Measurements from ENCODE around the gene PARVA. TPM values are rescaled to one million over a fixed set of nuclear protein-coding genes. Genes with fewer than 3 reads are reported as not detected.

Gene PARVA
- total RNA-seq, 1 experiment from 2014 or later, result 10.4 TPM

DNA sequence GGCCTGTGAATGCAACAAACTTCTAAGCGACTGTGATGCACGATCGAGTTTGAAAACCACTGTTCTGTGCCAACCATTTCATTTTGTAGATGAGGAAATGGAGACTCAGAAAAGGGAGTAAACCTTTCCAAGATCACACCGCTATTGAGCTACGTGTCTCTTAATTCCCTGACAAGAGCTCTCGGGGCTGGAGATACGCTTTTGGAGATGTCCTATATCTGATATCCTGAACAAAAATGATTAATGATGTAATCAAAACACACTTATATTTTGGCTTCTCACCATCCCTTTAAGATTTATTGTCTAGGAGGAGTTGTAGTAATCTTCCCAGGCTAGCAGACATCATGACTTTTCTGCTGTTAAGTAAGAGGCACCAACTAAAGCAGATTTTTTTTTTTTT lies 1.7 kb upstream of the PARVA start:
- ATAC-seq, result no peak
- H3K9me3 Mint-ChIP-seq, result peaks cover 29% of the 10 kb centered on the region

DNA sequence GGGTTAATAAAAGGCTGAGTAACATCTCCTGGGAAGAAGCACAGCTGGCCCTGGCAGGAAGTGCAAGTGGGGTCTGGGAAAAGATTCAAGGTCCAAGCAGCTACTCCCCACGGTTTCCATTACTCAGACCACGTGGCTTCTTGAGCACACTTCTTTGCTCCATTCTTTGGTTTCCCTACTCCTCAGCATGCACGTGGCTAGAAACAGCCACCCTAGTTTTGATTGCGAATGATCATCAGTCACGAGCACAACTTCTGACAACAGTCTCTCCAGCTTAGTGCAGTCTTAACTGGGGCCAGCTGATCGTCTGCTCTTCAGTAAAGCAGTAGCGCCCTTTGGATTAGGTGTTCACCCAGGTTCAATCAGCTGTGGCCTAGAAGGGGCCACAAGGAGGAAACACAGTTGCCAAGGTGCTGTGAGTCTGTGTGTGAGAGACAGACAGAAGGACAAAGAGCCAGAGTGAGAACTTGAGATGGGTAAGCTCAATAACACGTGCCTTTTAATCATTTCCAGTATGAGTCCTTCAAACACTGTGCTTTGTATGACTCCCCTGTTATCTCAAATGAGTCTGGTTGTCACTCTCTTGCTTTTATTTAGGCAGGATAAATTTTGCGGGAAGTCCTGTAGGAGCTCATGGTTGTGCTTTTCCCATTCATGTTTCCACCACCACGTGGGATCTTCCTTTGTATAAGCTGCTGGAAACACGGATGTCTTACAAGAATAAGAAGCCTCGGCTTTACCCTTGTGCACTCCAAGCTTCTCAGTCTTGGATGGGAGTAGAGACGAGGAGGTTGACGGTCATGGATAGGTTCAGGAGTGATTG lies 901 bp upstream of the PARVA start:
- Mint-ChIP-seq H3K4me1 (peaks cover 23% of the 10 kb centered on the region), H3K27me3 (ENCODE audit: low read depth) (peaks cover 29% of the 10 kb centered on the region), H3K9me3 (peaks cover 22% of the 10 kb centered on the region), H3K27ac (peak overlapping the region; percentile 68; the same call in 1 of the 2 replicates), H3K4me3 (peak overlapping the region; percentile 77), H3K36me3 (peaks cover 10% of the 10 kb centered on the region)
- ATAC-seq (no peak), DNase-seq (ENCODE audit: low spot score) (no peak)
- POLR2A ChIA-PET, result interaction anchor here (0.8 to 2.1 kb wide), 9 partner anchors 11 to 488 kb away, joined by 3 to 11 read pairs (median 4); no protein-coding TSS in a partner anchor
- CTCF ChIA-PET, result interaction anchor here (0.5 to 3.1 kb wide), 14 partner anchors 10 to 587 kb away, joined by 3 to 36 read pairs (median 4); no protein-coding TSS in a partner anchor
- no peak for TF ChIP-seq SMAD4 (CRISPR knock-in tag; IDR thresholded peaks at IDR 0.05)
- no peak for TF ChIP-seq FOXJ3 (CRISPR knock-in tag; IDR thresholded peaks at IDR 0.05; ENCODE audit: borderline replicate concordance)
- no peak for TF ChIP-seq RELA (CRISPR knock-in tag; IDR thresholded peaks at IDR 0.05; ENCODE audit: borderline replicate concordance)

More for the DNA sequence above, 1.7 kb upstream of the PARVA start:
- H3K27me3 Mint-ChIP-seq (ENCODE audit: low read depth), result peaks cover 31% of the 10 kb centered on the region
- H3K4me3 Mint-ChIP-seq, result no peak overlapping the region
- DNase-seq (ENCODE audit: low spot score), result no peak
- no peak overlapping the region for H3K27ac Mint-ChIP-seq
- peaks cover 10% of the 10 kb centered on the region for H3K36me3 Mint-ChIP-seq
- CTCF ChIA-PET, result interaction anchor here (0.6 to 3.1 kb wide), 6 partner anchors 45 to 588 kb away, joined by 3 to 36 read pairs (median 9); no protein-coding TSS in a partner anchor
- H3K4me1 Mint-ChIP-seq, result peaks cover 23% of the 10 kb centered on the region
- TF ChIP-seq NR3C1 (CRISPR knock-in tag; conservative IDR thresholded peaks at IDR 0.05; ENCODE audit: low read depth) (no peak), EMX1 (CRISPR knock-in tag; IDR thresholded peaks at IDR 0.05) (no peak), ZNF396 (CRISPR knock-in tag; IDR thresholded peaks at IDR 0.05; ENCODE audit: borderline replicate concordance) (no peak), ZNF423 (CRISPR knock-in tag; IDR thresholded peaks at IDR 0.05) (no peak), MXD4 (CRISPR knock-in tag; IDR thresholded peaks at IDR 0.05; ENCODE audit: borderline replicate concordance) (no peak), JAZF1 (CRISPR knock-in tag; IDR thresholded peaks at IDR 0.05) (no peak), SP1 (CRISPR knock-in tag; conservative IDR thresholded peaks at IDR 0.05) (no peak), CTCF (IDR thresholded peaks at IDR 0.05) (no peak)
- TF ChIP-seq, protein P1, sequence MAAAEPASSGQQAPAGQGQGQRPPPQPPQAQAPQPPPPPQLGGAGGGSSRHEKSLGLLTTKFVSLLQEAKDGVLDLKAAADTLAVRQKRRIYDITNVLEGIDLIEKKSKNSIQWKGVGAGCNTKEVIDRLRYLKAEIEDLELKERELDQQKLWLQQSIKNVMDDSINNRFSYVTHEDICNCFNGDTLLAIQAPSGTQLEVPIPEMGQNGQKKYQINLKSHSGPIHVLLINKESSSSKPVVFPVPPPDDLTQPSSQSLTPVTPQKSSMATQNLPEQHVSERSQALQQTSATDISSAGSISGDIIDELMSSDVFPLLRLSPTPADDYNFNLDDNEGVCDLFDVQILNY (CRISPR knock-in tag; IDR thresholded peaks at IDR 0.05), result no peak
- POLR2A ChIA-PET, result no interaction called here

GRCh38 chr11:12377824-12378593 lies 638 bp downstream of the PARVA start:
- Mint-ChIP-seq H3K4me3 (peak overlapping the region; percentile 94), H3K27ac (peak overlapping the region; percentile 100), H3K36me3 (peaks cover 10% of the 10 kb centered on the region), H3K9me3 (peaks cover 20% of the 10 kb centered on the region), H3K4me1 (peaks cover 23% of the 10 kb centered on the region), H3K27me3 (ENCODE audit: low read depth) (peaks cover 29% of the 10 kb centered on the region)
- ChIA-PET POLR2A (interaction anchor here (0.9 to 2.1 kb wide), 9 partner anchors 10 to 631 kb away, joined by 3 to 11 read pairs (median 3); partner anchors contain the start of gene RASSF10), CTCF (interaction anchor here (1.1 to 3.1 kb wide), 4 partner anchors 12 to 536 kb away, joined by 3 to 36 read pairs (median 15); no protein-coding TSS in a partner anchor)
- DNase-seq (ENCODE audit: low spot score) (peak; percentile 82), ATAC-seq (peak; percentile 82)
- TF ChIP-seq, protein P2, sequence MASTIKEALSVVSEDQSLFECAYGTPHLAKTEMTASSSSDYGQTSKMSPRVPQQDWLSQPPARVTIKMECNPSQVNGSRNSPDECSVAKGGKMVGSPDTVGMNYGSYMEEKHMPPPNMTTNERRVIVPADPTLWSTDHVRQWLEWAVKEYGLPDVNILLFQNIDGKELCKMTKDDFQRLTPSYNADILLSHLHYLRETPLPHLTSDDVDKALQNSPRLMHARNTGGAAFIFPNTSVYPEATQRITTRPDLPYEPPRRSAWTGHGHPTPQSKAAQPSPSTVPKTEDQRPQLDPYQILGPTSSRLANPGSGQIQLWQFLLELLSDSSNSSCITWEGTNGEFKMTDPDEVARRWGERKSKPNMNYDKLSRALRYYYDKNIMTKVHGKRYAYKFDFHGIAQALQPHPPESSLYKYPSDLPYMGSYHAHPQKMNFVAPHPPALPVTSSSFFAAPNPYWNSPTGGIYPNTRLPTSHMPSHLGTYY (CRISPR knock-in tag; IDR thresholded peaks at IDR 0.05), result no peak
- TF ChIP-seq ELF4 (CRISPR knock-in tag; IDR thresholded peaks at IDR 0.05; ENCODE audit: low read depth) (no peak), KAT7 (CRISPR knock-in tag; IDR thresholded peaks at IDR 0.05; ENCODE audit: borderline replicate concordance) (peak; percentile 41; the same call in 1 of the 2 replicates), HMGXB4 (CRISPR knock-in tag; IDR thresholded peaks at IDR 0.05) (no peak), RELA (CRISPR knock-in tag; IDR thresholded peaks at IDR 0.05; ENCODE audit: borderline replicate concordance) (no peak), ATF6 (CRISPR knock-in tag; IDR thresholded peaks at IDR 0.05) (no peak)
- TF ChIP-seq, protein P3, sequence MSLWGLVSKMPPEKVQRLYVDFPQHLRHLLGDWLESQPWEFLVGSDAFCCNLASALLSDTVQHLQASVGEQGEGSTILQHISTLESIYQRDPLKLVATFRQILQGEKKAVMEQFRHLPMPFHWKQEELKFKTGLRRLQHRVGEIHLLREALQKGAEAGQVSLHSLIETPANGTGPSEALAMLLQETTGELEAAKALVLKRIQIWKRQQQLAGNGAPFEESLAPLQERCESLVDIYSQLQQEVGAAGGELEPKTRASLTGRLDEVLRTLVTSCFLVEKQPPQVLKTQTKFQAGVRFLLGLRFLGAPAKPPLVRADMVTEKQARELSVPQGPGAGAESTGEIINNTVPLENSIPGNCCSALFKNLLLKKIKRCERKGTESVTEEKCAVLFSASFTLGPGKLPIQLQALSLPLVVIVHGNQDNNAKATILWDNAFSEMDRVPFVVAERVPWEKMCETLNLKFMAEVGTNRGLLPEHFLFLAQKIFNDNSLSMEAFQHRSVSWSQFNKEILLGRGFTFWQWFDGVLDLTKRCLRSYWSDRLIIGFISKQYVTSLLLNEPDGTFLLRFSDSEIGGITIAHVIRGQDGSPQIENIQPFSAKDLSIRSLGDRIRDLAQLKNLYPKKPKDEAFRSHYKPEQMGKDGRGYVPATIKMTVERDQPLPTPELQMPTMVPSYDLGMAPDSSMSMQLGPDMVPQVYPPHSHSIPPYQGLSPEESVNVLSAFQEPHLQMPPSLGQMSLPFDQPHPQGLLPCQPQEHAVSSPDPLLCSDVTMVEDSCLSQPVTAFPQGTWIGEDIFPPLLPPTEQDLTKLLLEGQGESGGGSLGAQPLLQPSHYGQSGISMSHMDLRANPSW (CRISPR knock-in tag; conservative IDR thresholded peaks at IDR 0.05; ENCODE audit: low read depth), result no peak

Data from WTC11 (cell line).